PFSK-1 (cell line): ENCODE results near the gene ABCC4.

Experiments used
- FOXP2 ChIP-seq: optimal IDR thresholded peaks from 2 replicates; pipeline ENCODE3; 2011; ENCODE audit warnings: borderline replicate concordance, control low read depth, inconsistent platforms; ENCODE audit not compliant: insufficient read depth; ENCODE audit errors: extremely low read length, extremely low read depth
- TAF1 ChIP-seq: IDR thresholded peaks from 2 replicates; pipeline ENCODE4 v1.6.1; 2012; ENCODE audit warnings: low read length, control low read depth, borderline replicate concordance; ENCODE audit not compliant: insufficient read depth
- TF ChIP-seq, protein P1 (sequence below), 2 experiments: IDR thresholded peaks; 2 replicates each; pipeline versions ENCODE4 v1.6.1 to v1.8.0; 2011 to 2012; ENCODE audit warnings: low read depth in 2 of 2, low read length in 2 of 2, control low read depth in 1 of 2, inconsistent platforms in 1 of 2, mild to moderate bottlenecking in 1 of 2, moderate library complexity in 1 of 2; ENCODE audit not compliant: insufficient read depth in 1 of 2

DNA sequence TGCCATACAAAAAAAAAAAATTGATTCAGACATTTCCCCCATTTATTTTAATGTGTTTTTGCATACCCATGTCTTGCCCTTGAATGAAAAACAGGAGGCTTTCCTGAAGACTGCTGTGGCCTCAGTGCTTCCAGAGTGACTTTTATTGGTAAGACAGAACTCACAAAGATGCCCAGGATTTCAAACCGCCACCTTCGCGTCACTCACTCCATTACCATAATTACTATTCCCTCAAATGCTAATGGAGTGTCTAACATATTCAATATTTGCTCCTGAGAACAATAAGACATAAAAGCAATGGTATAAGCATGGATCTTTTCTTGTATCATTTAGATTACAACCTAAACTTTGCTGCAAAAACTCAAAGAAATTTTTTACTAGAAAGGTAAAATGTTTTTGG lies 306.7 kb downstream of the ABCC4 start:
- no peak for TF ChIP-seq TAF1
- TF ChIP-seq, protein P1, sequence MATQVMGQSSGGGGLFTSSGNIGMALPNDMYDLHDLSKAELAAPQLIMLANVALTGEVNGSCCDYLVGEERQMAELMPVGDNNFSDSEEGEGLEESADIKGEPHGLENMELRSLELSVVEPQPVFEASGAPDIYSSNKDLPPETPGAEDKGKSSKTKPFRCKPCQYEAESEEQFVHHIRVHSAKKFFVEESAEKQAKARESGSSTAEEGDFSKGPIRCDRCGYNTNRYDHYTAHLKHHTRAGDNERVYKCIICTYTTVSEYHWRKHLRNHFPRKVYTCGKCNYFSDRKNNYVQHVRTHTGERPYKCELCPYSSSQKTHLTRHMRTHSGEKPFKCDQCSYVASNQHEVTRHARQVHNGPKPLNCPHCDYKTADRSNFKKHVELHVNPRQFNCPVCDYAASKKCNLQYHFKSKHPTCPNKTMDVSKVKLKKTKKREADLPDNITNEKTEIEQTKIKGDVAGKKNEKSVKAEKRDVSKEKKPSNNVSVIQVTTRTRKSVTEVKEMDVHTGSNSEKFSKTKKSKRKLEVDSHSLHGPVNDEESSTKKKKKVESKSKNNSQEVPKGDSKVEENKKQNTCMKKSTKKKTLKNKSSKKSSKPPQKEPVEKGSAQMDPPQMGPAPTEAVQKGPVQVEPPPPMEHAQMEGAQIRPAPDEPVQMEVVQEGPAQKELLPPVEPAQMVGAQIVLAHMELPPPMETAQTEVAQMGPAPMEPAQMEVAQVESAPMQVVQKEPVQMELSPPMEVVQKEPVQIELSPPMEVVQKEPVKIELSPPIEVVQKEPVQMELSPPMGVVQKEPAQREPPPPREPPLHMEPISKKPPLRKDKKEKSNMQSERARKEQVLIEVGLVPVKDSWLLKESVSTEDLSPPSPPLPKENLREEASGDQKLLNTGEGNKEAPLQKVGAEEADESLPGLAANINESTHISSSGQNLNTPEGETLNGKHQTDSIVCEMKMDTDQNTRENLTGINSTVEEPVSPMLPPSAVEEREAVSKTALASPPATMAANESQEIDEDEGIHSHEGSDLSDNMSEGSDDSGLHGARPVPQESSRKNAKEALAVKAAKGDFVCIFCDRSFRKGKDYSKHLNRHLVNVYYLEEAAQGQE (IDR thresholded peaks at IDR 0.05; ENCODE audit: insufficient read depth in 1 of 2, low read depth in 2 of 2, low read length in 2 of 2) = no peak
- TF ChIP-seq FOXP2 = no peak
